GM12878 (cell line): ENCODE results near the gene ABHD2. TPM values are rescaled to one million over a fixed set of nuclear protein-coding genes. Genes with fewer than 3 reads are reported as not detected.

Source experiments
- ATAC-seq: fragments of 200-7000 bp; cut with Tn5 transposase; 3 replicates; pipeline ENCODE4 v1.9.1; 2020; ENCODE audit warnings: mild to moderate bottlenecking, moderate library complexity
- BruUV-seq: library from RNA; stranded (reverse); fragments of 400-500 nt; replicated peaks from 2 replicates; lab custom pipeline; 2021; lab: Mats Ljungman, UMichigan
- CTCF ChIA-PET: fragments of 300-600 bp; sonication (Branson Sonifier 250); formaldehyde crosslinking; extraction: SDS; loops from one replicate; lab custom pipeline; 2021; ENCODE audit warnings: inconsistent platforms; lab: Yijun Ruan, JAX
- POLR2A ChIA-PET: fragments of 350-600 bp; formaldehyde crosslinking; extraction: SDS; loops from one replicate; lab custom pipeline; 2021; ENCODE audit warnings: inconsistent platforms; lab: Charles Lee
- RAD21 ChIA-PET: fragments of 300-600 bp; sonication (Branson Sonifier 250); formaldehyde crosslinking; loops from one replicate; lab custom pipeline; 2023; ENCODE audit warnings: antibody characterized with exemption; ENCODE audit not compliant: unreplicated experiment; lab: Charles Lee
- SMC1A ChIA-PET: fragments of 300-600 bp; sonication (Branson Sonifier 250); formaldehyde crosslinking; loops from one replicate; lab custom pipeline; 2023; ENCODE audit not compliant: unreplicated experiment, uncharacterized antibody; lab: Charles Lee
- DNase-seq: peaks from one replicate; pipeline ENCODE4 v3.0.0-alpha.2; 2011; ENCODE audit warnings: low read depth, low spot score
- FAIRE-seq: peaks from 3 replicates; lab custom pipeline; 2011; peaks lifted over from hg19 to GRCh38; lab: Jason Lieb, UNC
- H2AFZ ChIP-seq: 2 replicates; pipeline ENCODE4 v1.6.0; 2011; ENCODE audit warnings: low read depth, low read length, control low read depth; ENCODE audit not compliant: control insufficient read depth
- H3K27ac ChIP-seq: 2 replicates; pipeline ENCODE4 v1.5.1; 2011; ENCODE audit warnings: control low read depth; ENCODE audit not compliant: control insufficient read depth, insufficient read depth
- H3K27me3 ChIP-seq, 2 experiments: replicated peaks in 1 of 2; 2 replicates each; pipeline versions ENCODE4 v1.6.0 to v1.6.1; 2011; ENCODE audit warnings: low read length in 1 of 2; ENCODE audit not compliant: control insufficient read depth in 2 of 2, insufficient read depth in 2 of 2
- H3K36me3 ChIP-seq, 2 experiments: 2 replicates each; pipeline ENCODE4 v1.5.1; 2011; ENCODE audit warnings: low read length in 1 of 2; ENCODE audit not compliant: control insufficient read depth in 2 of 2, insufficient read depth in 2 of 2
- H3K4me1 ChIP-seq: 2 replicates; pipeline ENCODE4 v1.6.1; 2011; ENCODE audit warnings: mild to moderate bottlenecking, low read length, moderate library complexity, mixed read lengths; ENCODE audit not compliant: control insufficient read depth, insufficient read depth
- H3K4me2 ChIP-seq: 2 replicates; pipeline ENCODE4 v1.6.0; 2011; ENCODE audit warnings: control low read depth; ENCODE audit not compliant: control insufficient read depth, insufficient read depth
- H3K4me3 ChIP-seq: fragments of 200-600 bp; sonication (generic); 2 replicates; pipeline ENCODE4 v1.5.1; 2016
- H3K79me2 ChIP-seq: 2 replicates; pipeline ENCODE4 v1.6.0; 2011; ENCODE audit warnings: low read length; ENCODE audit not compliant: control insufficient read depth, insufficient read depth
- H3K9ac ChIP-seq: 2 replicates; pipeline ENCODE4 v1.8.0; 2011; ENCODE audit warnings: low read length, control low read depth, mixed read lengths; ENCODE audit not compliant: control insufficient read depth, insufficient read depth
- H3K9me3 ChIP-seq: replicated peaks from 3 replicates; pipeline ENCODE4 v1.5.1; 2011; ENCODE audit warnings: mild to moderate bottlenecking, low read length; ENCODE audit not compliant: control insufficient read depth, insufficient read depth
- H4K20me1 ChIP-seq: 2 replicates; pipeline ENCODE4 v1.6.0; 2011; ENCODE audit not compliant: control insufficient read depth, insufficient read depth
- EP300 ChIP-seq, 2 experiments: fragments of 150-350 bp in 1 of 2; IDR thresholded peaks; 2 replicates each; pipeline ENCODE4 v1.6.1; 2011 to 2012; ENCODE audit warnings: low read depth in 2 of 2, low read length in 2 of 2, borderline replicate concordance in 1 of 2, improper control_type of control experiment in 1 of 2, inconsistent platforms in 1 of 2; ENCODE audit not compliant: control insufficient read depth in 1 of 2
- HCFC1 ChIP-seq: fragments of 150-350 bp; IDR thresholded peaks from 2 replicates; pipeline ENCODE4 v1.6.1; 2014; ENCODE audit warnings: low read length
- HDGF ChIP-seq: fragments of 450-650 bp; IDR thresholded peaks from 2 replicates; pipeline ENCODE4 v1.6.1; 2016; ENCODE audit warnings: antibody characterized with exemption
- JUNB ChIP-seq: IDR thresholded peaks from 2 replicates; pipeline ENCODE4 v1.6.1; 2016; ENCODE audit warnings: antibody characterized with exemption, mild to moderate bottlenecking
- KDM1A ChIP-seq: fragments of 200-600 bp; sonication (generic); IDR thresholded peaks from 2 replicates; pipeline ENCODE4 v1.6.1; 2016; ENCODE audit warnings: borderline replicate concordance
- MXI1 ChIP-seq: fragments of 150-350 bp; IDR thresholded peaks from 2 replicates; pipeline ENCODE4 v1.6.1; 2011; ENCODE audit warnings: low read depth, mild to moderate bottlenecking, inconsistent platforms, low read length, improper control_type of control experiment
- MYC ChIP-seq: IDR thresholded peaks from 2 replicates; pipeline ENCODE4 v1.6.1; 2011; ENCODE audit warnings: mild to moderate bottlenecking, low read length, moderate library complexity, inconsistent platforms; ENCODE audit not compliant: insufficient read depth, insufficient replicate concordance, insufficient read length, severe bottlenecking
- NFYA ChIP-seq: IDR thresholded peaks from 2 replicates; pipeline ENCODE4 v1.6.1; 2011; ENCODE audit warnings: low read depth, mild to moderate bottlenecking, low read length, improper control_type of control experiment, borderline replicate concordance
- POLR2A ChIP-seq: IDR thresholded peaks from 2 replicates; pipeline ENCODE4 v1.6.1; 2011; ENCODE audit warnings: low read depth, mild to moderate bottlenecking, low read length
- RAD21 ChIP-seq: IDR thresholded peaks from 2 replicates; pipeline ENCODE4 v1.6.1; 2011; ENCODE audit warnings: mild to moderate bottlenecking, low read depth, low read length, moderate library complexity; ENCODE audit not compliant: insufficient read depth
- RB1 ChIP-seq: fragments of 450-650 bp; formaldehyde crosslinking; IDR thresholded peaks from 2 replicates; pipeline ENCODE4 v1.6.1; 2017; ENCODE audit warnings: mild to moderate bottlenecking, borderline replicate concordance
- RELA ChIP-seq: fragments of 450-650 bp; IDR thresholded peaks from 2 replicates; pipeline ENCODE4 v1.8.0; 2014; ENCODE audit warnings: borderline replicate concordance; ENCODE audit not compliant: partially characterized antibody
- SPI1 ChIP-seq: IDR thresholded peaks from 2 replicates; pipeline ENCODE4 v1.6.1; 2011; ENCODE audit warnings: low read depth, mild to moderate bottlenecking, low read length, moderate library complexity, borderline replicate concordance; ENCODE audit not compliant: insufficient read depth
- SREBF2 ChIP-seq: IDR thresholded peaks from 2 replicates; pipeline ENCODE4 v1.6.1; 2012; ENCODE audit warnings: mild to moderate bottlenecking, low read length
- SUPT20H ChIP-seq: IDR thresholded peaks from 2 replicates; pipeline ENCODE4 v1.6.1; 2011; ENCODE audit warnings: low read depth, mild to moderate bottlenecking, low read length, moderate library complexity, borderline replicate concordance; ENCODE audit not compliant: control insufficient read depth
- ZNF687 ChIP-seq: fragments of 450-650 bp; IDR thresholded peaks from 2 replicates; pipeline ENCODE4 v1.6.1; 2017; ENCODE audit warnings: mild to moderate bottlenecking, moderate library complexity
- WGBS: methylation state at CpG from one replicate; pipeline ENCODE4 v1.1.6; 2016; ENCODE audit warnings: low lambda C conversion rate; ENCODE audit not compliant: insufficient replicate concordance, insufficient coverage; ENCODE audit errors: missing lambda C conversion rate; 5-methylcytosine and 5-hydroxymethylcytosine counted together
- in situ Hi-C: fragments of 300-500 bp; cut with MboI; formaldehyde crosslinking; loops from 9 replicates; pipeline ENCODE4 v1.14.3; 2018; ENCODE audit warnings: mixed read lengths
- intact Hi-C: fragments of 100-400 bp; cut with micrococcal nuclease; formaldehyde crosslinking; loops from one replicate; pipeline ENCODE4 v1.14.2; 2022; ENCODE audit not compliant: unreplicated experiment
- polyA plus RNA-seq, 11 experiments: library from polyadenylated mRNA; depleted of rRNA in 4 of 11; unstranded in 6 of 11; stranded (reverse) in 5 of 11; fragments of >200 nt; fragmentation: Nextera tagmentation in 4 of 11; fragmentation: Illumina TruSeq in 1 of 11; extraction: Ambion mirVana in 4 of 11; extraction: Trizol in 1 of 11; gene quantifications; 1 replicate in 1 of 11; 2 replicates in 10 of 11; pipeline versions ENCODE4 v1.2.1 to v1.2.3, GENCODE V29; 2011 to 2016; ENCODE audit warnings: inconsistent platforms in 2 of 11, missing spikeins in 2 of 11, low read depth in 1 of 11
- total RNA-seq, 4 experiments: library from RNA; depleted of rRNA in 3 of 4; stranded (reverse); fragments of >200 nt in 3 of 4; fragmentation: Illumina TruSeq in 1 of 4; extraction: Trizol in 1 of 4; gene quantifications; 2 replicates each; pipeline versions ENCODE4 v1.2.1 to v1.2.3, GENCODE V29; 2013 to 2021

The ABHD2 gene
- total and polyA plus RNA-seq, 10 of the 15 experiments (the other 5 are each of a cell fraction or from before 2014, with no cell fraction given), result 1.2 to 33.6 (median 20.4) TPM

- TF ChIP-seq ZNF687, result no peak
- TF ChIP-seq POLR2A, result no peak
Measured at GRCh38 chr15:89071471-89071870, 16.8 kb upstream of the ABHD2 start (continued).

DNA sequence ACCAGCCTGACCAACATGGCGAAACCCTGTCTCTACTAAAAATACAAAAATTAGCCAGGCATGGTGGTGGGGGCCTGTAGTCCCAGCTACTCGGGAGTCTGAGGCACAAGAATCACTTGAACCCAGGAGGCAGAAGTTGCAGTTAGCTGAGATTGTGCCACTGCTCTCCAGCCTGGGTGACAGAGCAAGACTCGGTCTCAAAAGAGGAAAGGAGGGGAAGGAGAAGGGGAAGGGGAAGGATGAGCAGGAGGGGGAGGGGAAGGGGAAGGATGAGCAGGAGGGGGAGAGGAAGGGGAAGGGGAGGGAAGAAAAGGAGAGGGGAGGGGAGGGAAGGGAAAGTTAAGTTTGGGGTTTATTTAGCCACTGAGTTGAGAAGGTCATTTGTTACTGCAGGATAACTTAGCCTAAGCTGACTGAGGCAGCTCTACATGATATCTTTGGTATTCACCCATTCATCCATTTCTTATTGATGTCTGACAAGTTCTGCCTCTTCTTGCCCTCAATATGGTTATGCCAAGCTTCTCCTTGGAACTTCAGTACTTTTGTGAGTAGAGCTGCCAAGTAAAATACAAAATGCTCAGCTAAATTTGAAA, 15.9 kb upstream of the ABHD2 start:
- RAD21 ChIA-PET, result interaction anchor here (1.0 to 1.5 kb wide), 2 partner anchors 15 to 16 kb away, joined by 3 read pairs; partner anchors contain the start of gene ABHD2
- Histone ChIP-seq H3K9ac (no peak overlapping the region), H3K4me3 (no peak overlapping the region), H3K27ac (no peak overlapping the region), H3K9me3 (peaks cover 1% of the 10 kb centered on the region; the same call in 1 of the 3 replicates), H3K79me2 (no peaks in the 10 kb centered on the region), H3K4me1 (peaks cover 10% of the 10 kb centered on the region), H3K27me3 (no peaks in the 10 kb centered on the region), H2AFZ (no peak overlapping the region), H3K4me2 (no peak overlapping the region), H3K36me3 (no peaks in the 10 kb centered on the region), H4K20me1 (no peaks in the 10 kb centered on the region)
- in situ Hi-C loops, result no loop called here
- intact Hi-C loops, result no loop called here
- CTCF ChIA-PET, result interaction anchor here (0.6 to 4.0 kb wide), 8 partner anchors 14 to 135 kb away, joined by 3 to 16 read pairs (median 4); no protein-coding TSS in a partner anchor
- SMC1A ChIA-PET, result interaction anchor here (1.2 to 1.6 kb wide), 2 partner anchors 15 to 105 kb away, joined by 4 to 5 read pairs; no protein-coding TSS in a partner anchor
- FAIRE-seq (no peak), DNase-seq (no peak), ATAC-seq (no peak)
- TF ChIP-seq RELA (no peak), KDM1A (no peak), HDGF (no peak), MYC (no peak), RB1 (no peak), SPI1 (no peak), HCFC1 (no peak), NFYA (no peak), JUNB (no peak), MXI1 (no peak), RAD21 (no peak), SUPT20H (no peak), SREBF2 (no peak), EP300 (IDR thresholded peaks at IDR 0.05; ENCODE audit: borderline replicate concordance in 1 of 2, control insufficient read depth in 1 of 2, low read depth in 2 of 2, low read length in 2 of 2) (no peak)
- POLR2A ChIA-PET, result interaction anchor here (1.1 to 1.5 kb wide), 2 partner anchors 16 to 19 kb away, joined by 3 to 4 read pairs; partner anchors contain the start of gene ABHD2
- no TSS peak for BruUV-seq
- WGBS, result 35% methylated on average over 2 of the region's 3 CpGs
